ENCODE measurements around the gene SEH1L.

The SEH1L gene

GRCh38 chr18:12948050-12948804 is 416 bp downstream of the SEH1L start (continued):
- TF ChIP-seq GLIS1 (tag by site-specific recombination; IDR thresholded peaks at IDR 0.05) (no peak; the same call in none of the 2 replicates), ZNF76 (tag by site-specific recombination; IDR thresholded peaks at IDR 0.05; ENCODE audit: borderline replicate concordance, low read depth) (peak; percentile 53; the same call in 1 of the 2 replicates), ZNF791 (tag by site-specific recombination; IDR thresholded peaks at IDR 0.05) (no peak), EGR2 (tag by site-specific recombination; IDR thresholded peaks at IDR 0.05; ENCODE audit: low read depth) (peak; percentile 74), WT1 (tag by site-specific recombination; IDR thresholded peaks at IDR 0.05) (peak; percentile 27; the same call in 1 of the 2 replicates), ZBTB48 (tag by site-specific recombination; IDR thresholded peaks at IDR 0.05) (peak; percentile 68; the same call in 1 of the 2 replicates), ZNF433 (tag by site-specific recombination; IDR thresholded peaks at IDR 0.05; ENCODE audit: low read depth) (no peak), ZBTB26 (tag by site-specific recombination; optimal IDR thresholded peaks at IDR 0.05) (peak; percentile 97), SP2 (tag by site-specific recombination; IDR thresholded peaks at IDR 0.05) (peak; percentile 81), KLF7 (tag by site-specific recombination; IDR thresholded peaks at IDR 0.05; ENCODE audit: borderline replicate concordance) (peak; percentile 72; the same call in 1 of the 2 replicates), YY2 (tag by site-specific recombination; IDR thresholded peaks at IDR 0.05) (no peak), ZNF10 (tag by site-specific recombination; IDR thresholded peaks at IDR 0.05) (no peak), KLF8 (tag by site-specific recombination; IDR thresholded peaks at IDR 0.05) (peak; percentile 95), ZNF560 (tag by site-specific recombination; IDR thresholded peaks at IDR 0.05; ENCODE audit: borderline replicate concordance) (no peak), ZNF610 (tag by site-specific recombination; IDR thresholded peaks at IDR 0.05; ENCODE audit: borderline replicate concordance) (peak; percentile 63; the same call in 1 of the 2 replicates), ZNF19 (tag by site-specific recombination; IDR thresholded peaks at IDR 0.05; ENCODE audit: low read depth) (0 out of 2 replicates have a peak, but pooled peaks have one; percentile 17)

GRCh38 chr18:12958478-12958877 is 10.7 kb downstream of the SEH1L start:
- Histone ChIP-seq H3K9me3 (ENCODE audit: control insufficient read depth, insufficient read depth, low read depth, low read length) (no peaks in the 10 kb centered on the region), H3K36me3 (ENCODE audit: control insufficient read depth in 2 of 2, insufficient read depth in 1 of 2, low read length in 2 of 2) (peaks cover 47 to 62% of the 10 kb centered on the region in 2 experiments), H3K4me3 (ENCODE audit: low read depth, low read length) (no peak overlapping the region), H3K27ac (ENCODE audit: extremely low read depth, low read depth, low read length) (no peak overlapping the region), H3K4me1 (ENCODE audit: control insufficient read depth, insufficient read depth, low read length) (peaks cover 16% of the 10 kb centered on the region)
- ChIA-PET POLR2A (no interaction called here), CTCF (no interaction called here)
- TF ChIP-seq ZNF664 (tag by site-specific recombination; IDR thresholded peaks at IDR 0.05), result peak; percentile 95
- TF ChIP-seq ZNF530 (tag by site-specific recombination; IDR thresholded peaks at IDR 0.05; ENCODE audit: low read depth), result no peak
- TF ChIP-seq ZNF580 (tag by site-specific recombination; IDR thresholded peaks at IDR 0.05), result peak; percentile 46; the same call in 1 of the 2 replicates
- TF ChIP-seq ZNF157 (tag by site-specific recombination; IDR thresholded peaks at IDR 0.05), result no peak
- peak; percentile 88 for TF ChIP-seq ZNF146 (tag by site-specific recombination; IDR thresholded peaks at IDR 0.05)
- TF ChIP-seq ZNF302 (tag by site-specific recombination; IDR thresholded peaks at IDR 0.05; ENCODE audit: low read depth), result no peak

- no peak overlapping the region for H3K4me3 ChIP-seq (ENCODE audit: low read depth, low read length)
- TF ChIP-seq ZNF830 (tag by site-specific recombination; IDR thresholded peaks at IDR 0.05; ENCODE audit: low read depth), result no peak
- TF ChIP-seq ZFHX2 (tag by site-specific recombination; conservative IDR thresholded peaks at IDR 0.05), result no peak
- no peak for TF ChIP-seq SP2 (tag by site-specific recombination; IDR thresholded peaks at IDR 0.05)
- no peak for TF ChIP-seq ZBTB26 (tag by site-specific recombination; optimal IDR thresholded peaks at IDR 0.05)
- no peak for TF ChIP-seq TCF7L2 (IDR thresholded peaks at IDR 0.05; ENCODE audit: borderline replicate concordance, low read depth, low read length)
- no peak for TF ChIP-seq ZNF48 (tag by site-specific recombination; IDR thresholded peaks at IDR 0.05)
- POLR2A ChIA-PET, result interaction anchor here (1.7 kb wide), 1 partner anchor 31 kb away, joined by 4 read pairs; the partner anchor contains the start of gene CEP192
- H3K36me3 ChIP-seq (ENCODE audit: control insufficient read depth in 2 of 2, insufficient read depth in 1 of 2, low read length in 2 of 2), result peaks cover 44 to 74% of the 10 kb centered on the region in 2 experiments
- CTCF ChIA-PET, result no interaction called here
- H3K4me1 ChIP-seq (ENCODE audit: control insufficient read depth, insufficient read depth, low read length), result peaks cover 16% of the 10 kb centered on the region
- H3K27ac ChIP-seq (ENCODE audit: extremely low read depth, low read depth, low read length), result 0 out of 2 replicates have a peak overlapping the region, but pooled peaks have one; percentile 17
- H3K9me3 ChIP-seq (ENCODE audit: control insufficient read depth, insufficient read depth, low read depth, low read length), result no peaks in the 10 kb centered on the region
These were observed 12.6 kb downstream of the SEH1L start for GRCh38 chr18:12960395-12960794.

Data from HEK293 (cell line).